MM.1S (cell line): ENCODE data around the gene TMEM72.

Experiments used
- DNase-seq: peaks from one replicate; pipeline ENCODE4 v3.0.0-alpha.2; 2015
- H2AFZ ChIP-seq: fragments of 300-600 bp; sonication (generic); 2 replicates; pipeline ENCODE4 v1.6.0; 2016; ENCODE audit warnings: antibody characterized with exemption, low read length
- H3F3A ChIP-seq: fragments of 300-600 bp; sonication (generic); 2 replicates; pipeline ENCODE4 v1.6.1; 2016; ENCODE audit warnings: mild to moderate bottlenecking, antibody characterized with exemption, low read length, moderate library complexity, mixed read lengths; ENCODE audit not compliant: insufficient read depth
- H3K27ac ChIP-seq: fragments of 300-600 bp; sonication (generic); 2 replicates; pipeline ENCODE4 v1.5.1; 2016; ENCODE audit warnings: mild to moderate bottlenecking, low read length
- H3K27me3 ChIP-seq: fragments of 300-600 bp; sonication (generic); replicated peaks from 2 replicates; pipeline ENCODE4 v1.6.0; 2016; ENCODE audit warnings: low read length; ENCODE audit not compliant: insufficient read depth
- H3K36me3 ChIP-seq: fragments of 300-600 bp; sonication (generic); replicated peaks from 2 replicates; pipeline ENCODE4 v1.6.1; 2016; ENCODE audit warnings: mild to moderate bottlenecking, low read length, mixed read lengths; ENCODE audit not compliant: insufficient read depth
- H3K4me1 ChIP-seq: fragments of 300-600 bp; sonication (generic); 2 replicates; pipeline ENCODE4 v1.6.1; 2016; ENCODE audit warnings: low read length, mixed read lengths
- H3K4me2 ChIP-seq: fragments of 300-600 bp; sonication (generic); 2 replicates; pipeline ENCODE4 v1.6.0; 2016; ENCODE audit warnings: low read depth, low read length
- H3K4me3 ChIP-seq: fragments of 300-600 bp; sonication (generic); 2 replicates; pipeline ENCODE4 v1.5.1; 2016; ENCODE audit warnings: low read length, mixed read lengths
- H3K79me2 ChIP-seq: fragments of 300-600 bp; sonication (generic); 2 replicates; pipeline ENCODE4 v1.6.1; 2016; ENCODE audit warnings: mixed run types, low read length, mixed read lengths
- H3K9ac ChIP-seq: fragments of 300-600 bp; sonication (generic); 2 replicates; pipeline ENCODE4 v1.6.1; 2016; ENCODE audit warnings: low read length, mixed read lengths
- H3K9me2 ChIP-seq: fragments of 300-600 bp; sonication (generic); replicated peaks from 2 replicates; pipeline ENCODE4 v1.6.1; 2016; ENCODE audit warnings: mild to moderate bottlenecking, low read length, mixed read lengths; ENCODE audit not compliant: insufficient read depth
- H3K9me3 ChIP-seq: fragments of 300-600 bp; sonication (generic); replicated peaks from 2 replicates; pipeline ENCODE4 v1.6.1; 2016; ENCODE audit warnings: mild to moderate bottlenecking, low read length, mixed read lengths; ENCODE audit not compliant: insufficient read depth
- H4K20me1 ChIP-seq: fragments of 300-600 bp; sonication (generic); 2 replicates; pipeline ENCODE4 v1.6.1; 2016; ENCODE audit warnings: mild to moderate bottlenecking, low read length, moderate library complexity, mixed read lengths; ENCODE audit not compliant: insufficient read depth
- EZH2 ChIP-seq: fragments of 300-600 bp; sonication (generic); optimal IDR thresholded peaks from 2 replicates; pipeline ENCODE3; 2017; ENCODE audit warnings: low read depth, mild to moderate bottlenecking, antibody characterized with exemption, low read length, mixed read lengths
- EZH2phosphoT487 ChIP-seq: fragments of 300-600 bp; sonication (generic); IDR thresholded peaks from 2 replicates; pipeline ENCODE4 v1.6.1; 2018; ENCODE audit warnings: antibody characterized with exemption, low read length
- TF ChIP-seq, protein P1 (sequence below): fragments of 300-600 bp; sonication (generic); IDR thresholded peaks from 2 replicates; pipeline ENCODE4 v1.5.1; 2016; ENCODE audit warnings: antibody characterized with exemption, low read length, mixed read lengths

Gene TMEM72

DNA sequence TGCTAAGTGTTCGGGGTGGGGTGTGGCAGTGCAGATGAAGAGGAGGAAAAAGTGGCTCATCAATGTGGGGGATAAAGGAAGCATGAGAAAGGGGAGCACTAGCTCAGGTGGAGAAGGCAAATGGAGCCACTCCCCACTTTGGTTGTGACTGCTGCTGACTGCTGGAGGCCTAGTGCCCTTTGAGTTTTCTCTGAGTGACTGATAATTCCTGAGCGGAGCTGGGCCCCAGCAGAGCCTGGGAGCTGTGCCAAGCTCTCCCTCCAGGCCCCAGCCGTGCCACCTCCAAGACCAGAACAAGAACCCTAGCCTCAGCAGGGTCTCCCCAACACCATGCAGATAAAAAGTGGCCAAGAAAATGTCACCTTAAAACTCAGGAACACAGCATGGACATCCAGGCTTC is 38.8 kb downstream of the TMEM72 start:
- H3K27me3 ChIP-seq = no peaks in the 10 kb centered on the region
- no peaks in the 10 kb centered on the region for H3K9me3 ChIP-seq
- H3K36me3 ChIP-seq = no peaks in the 10 kb centered on the region
- H3K9me2 ChIP-seq = no peaks in the 10 kb centered on the region
- H4K20me1 ChIP-seq = no peaks in the 10 kb centered on the region
- H3K4me3 ChIP-seq = no peak overlapping the region
- TF ChIP-seq, protein P1, sequence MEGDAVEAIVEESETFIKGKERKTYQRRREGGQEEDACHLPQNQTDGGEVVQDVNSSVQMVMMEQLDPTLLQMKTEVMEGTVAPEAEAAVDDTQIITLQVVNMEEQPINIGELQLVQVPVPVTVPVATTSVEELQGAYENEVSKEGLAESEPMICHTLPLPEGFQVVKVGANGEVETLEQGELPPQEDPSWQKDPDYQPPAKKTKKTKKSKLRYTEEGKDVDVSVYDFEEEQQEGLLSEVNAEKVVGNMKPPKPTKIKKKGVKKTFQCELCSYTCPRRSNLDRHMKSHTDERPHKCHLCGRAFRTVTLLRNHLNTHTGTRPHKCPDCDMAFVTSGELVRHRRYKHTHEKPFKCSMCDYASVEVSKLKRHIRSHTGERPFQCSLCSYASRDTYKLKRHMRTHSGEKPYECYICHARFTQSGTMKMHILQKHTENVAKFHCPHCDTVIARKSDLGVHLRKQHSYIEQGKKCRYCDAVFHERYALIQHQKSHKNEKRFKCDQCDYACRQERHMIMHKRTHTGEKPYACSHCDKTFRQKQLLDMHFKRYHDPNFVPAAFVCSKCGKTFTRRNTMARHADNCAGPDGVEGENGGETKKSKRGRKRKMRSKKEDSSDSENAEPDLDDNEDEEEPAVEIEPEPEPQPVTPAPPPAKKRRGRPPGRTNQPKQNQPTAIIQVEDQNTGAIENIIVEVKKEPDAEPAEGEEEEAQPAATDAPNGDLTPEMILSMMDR = no peak
- TF ChIP-seq EZH2 (no peak), EZH2phosphoT487 (no peak)
- H3K4me1 ChIP-seq = no peaks in the 10 kb centered on the region
- H2AFZ ChIP-seq = no peak overlapping the region
- no peaks in the 10 kb centered on the region; the same call in 1 of the 2 replicates for H3F3A ChIP-seq
- no peak overlapping the region for H3K4me2 ChIP-seq
- no peaks in the 10 kb centered on the region for H3K79me2 ChIP-seq
- DNase-seq = no peak
- H3K9ac ChIP-seq = no peak overlapping the region
- H3K27ac ChIP-seq = no peak overlapping the region

DNA sequence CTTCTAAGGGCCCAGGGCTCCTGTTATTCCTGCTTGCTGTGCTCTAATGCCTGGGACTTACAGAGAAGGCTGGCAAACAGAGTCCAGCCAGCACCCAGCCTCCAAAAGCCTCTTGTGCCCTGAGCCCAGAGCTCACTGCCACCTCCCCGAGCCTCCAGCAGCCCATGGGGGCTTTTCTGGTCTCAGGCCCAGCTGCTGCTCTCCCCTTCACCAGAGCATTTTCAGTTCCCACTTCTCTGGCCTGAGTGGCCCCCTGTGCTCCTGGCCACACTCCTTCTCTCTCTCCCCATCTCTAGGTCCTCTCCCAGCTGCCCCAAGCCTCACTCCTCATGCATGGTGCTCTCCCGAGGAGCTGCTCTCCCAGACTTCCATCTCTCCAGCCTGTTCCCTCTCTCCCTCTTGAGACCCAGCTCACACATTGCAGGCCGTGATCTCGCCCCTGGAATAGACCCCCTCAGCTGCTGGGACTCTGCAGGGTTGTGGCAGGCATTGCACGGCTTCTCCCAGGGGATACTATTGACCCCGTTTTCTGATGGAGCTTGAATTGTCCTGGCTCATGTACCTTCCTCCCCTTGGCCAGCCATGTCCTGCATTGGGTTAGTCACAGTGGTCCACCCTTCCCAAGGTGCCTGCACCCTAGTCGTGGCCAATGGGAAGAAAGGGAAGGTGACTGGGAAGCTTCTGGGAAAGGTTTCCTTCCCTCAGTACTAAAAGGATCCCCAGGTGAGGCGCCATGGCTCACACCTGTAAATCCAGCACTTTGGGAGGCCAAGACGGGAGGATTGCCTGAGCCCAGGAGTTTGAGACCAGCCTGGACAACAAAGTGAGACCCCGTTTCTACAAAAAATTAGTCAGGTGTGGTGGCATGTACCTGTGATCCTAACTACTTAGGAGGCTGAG is 39.4 kb downstream of the TMEM72 start:
- H3K4me1 ChIP-seq = no peaks in the 10 kb centered on the region
- no peak overlapping the region for H3K4me3 ChIP-seq
- TF ChIP-seq, protein P1 = no peak
- TF ChIP-seq EZH2 (no peak), EZH2phosphoT487 (no peak)
- DNase-seq = no peak
- H3K4me2 ChIP-seq = no peak overlapping the region
- H3K27me3 ChIP-seq = no peaks in the 10 kb centered on the region
- H3K9ac ChIP-seq = no peak overlapping the region
- H3K27ac ChIP-seq = no peak overlapping the region
- H3K9me3 ChIP-seq = no peaks in the 10 kb centered on the region
- no peak overlapping the region for H2AFZ ChIP-seq
- no peaks in the 10 kb centered on the region for H3K36me3 ChIP-seq
- H4K20me1 ChIP-seq = no peaks in the 10 kb centered on the region
- H3F3A ChIP-seq = no peaks in the 10 kb centered on the region
- no peaks in the 10 kb centered on the region for H3K9me2 ChIP-seq
- no peaks in the 10 kb centered on the region for H3K79me2 ChIP-seq

DNA sequence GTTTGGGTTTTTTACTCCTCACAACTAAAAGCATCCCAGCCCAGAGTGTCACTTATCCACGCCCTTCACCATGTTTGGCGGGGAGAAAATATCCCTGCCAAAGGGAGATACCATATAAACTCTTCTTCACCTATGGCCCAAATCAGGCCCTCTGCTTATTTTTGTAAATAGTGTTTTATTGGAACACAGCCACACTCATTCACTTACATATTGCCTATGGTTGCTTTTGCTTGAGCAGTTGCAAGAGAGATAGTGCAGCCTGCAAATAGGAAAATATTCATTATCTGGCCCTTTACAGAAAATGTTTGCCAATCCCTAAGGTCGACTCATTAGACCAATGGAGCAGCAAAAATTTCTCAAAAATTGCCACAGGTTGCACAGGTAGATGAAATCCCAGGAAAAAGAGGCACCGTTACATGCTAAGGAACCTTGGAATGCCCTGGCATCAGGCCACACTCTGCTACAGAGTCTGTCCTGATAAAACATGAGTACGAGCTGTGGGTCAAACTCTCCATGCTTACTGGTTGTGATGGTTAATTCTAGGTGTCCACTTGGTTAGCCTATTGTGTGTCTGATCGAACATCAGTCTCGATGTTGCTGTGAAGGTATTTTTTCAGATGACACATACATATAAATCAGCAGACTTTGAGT is 40.6 kb downstream of the TMEM72 start:
- Histone ChIP-seq H3K4me2 (no peak overlapping the region), H3K79me2 (no peaks in the 10 kb centered on the region), H3K36me3 (no peaks in the 10 kb centered on the region), H3K9me2 (no peaks in the 10 kb centered on the region), H3K27ac (no peak overlapping the region), H3F3A (no peaks in the 10 kb centered on the region), H3K4me1 (no peaks in the 10 kb centered on the region), H3K9me3 (no peaks in the 10 kb centered on the region), H3K4me3 (no peak overlapping the region), H2AFZ (no peak overlapping the region), H3K27me3 (no peaks in the 10 kb centered on the region), H4K20me1 (no peaks in the 10 kb centered on the region), H3K9ac (no peak overlapping the region)
- no peak for TF ChIP-seq EZH2
- TF ChIP-seq, protein P1 = no peak
- no peak for TF ChIP-seq EZH2phosphoT487
- DNase-seq = no peak
